ENCODE measurements around the gene NCF4. TPM values are rescaled to one million over a fixed set of nuclear protein-coding genes. Genes with fewer than 3 reads are reported as not detected.

NCF4 gene
- total and polyA plus RNA-seq, 9 of the 15 experiments (the other 6 are each of a cell fraction or from before 2014, with no cell fraction given), result 0.04 to 0.95 (median 0.33) TPM

GRCh38 chr22:36921309-36922104 lies 60.7 kb downstream of the NCF4 start (continued):
- no peak for TF ChIP-seq MCM3 (IDR thresholded peaks at IDR 0.05)
- TF ChIP-seq ZNF280A (IDR thresholded peaks at IDR 0.05; ENCODE audit: low read depth, partially characterized antibody), result no peak
- TF ChIP-seq ZBTB33 (CRISPR knock-in tag; IDR thresholded peaks at IDR 0.05), result no peak
- TF ChIP-seq ZBTB11 (CRISPR knock-in tag; IDR thresholded peaks at IDR 0.05), result no peak
- TF ChIP-seq ZNF282 (CRISPR knock-in tag; IDR thresholded peaks at IDR 0.05), result no peak
- TF ChIP-seq CTBP1 (IDR thresholded peaks at IDR 0.05; ENCODE audit: borderline replicate concordance), result no peak
- TF ChIP-seq ZNF830 (CRISPR knock-in tag; IDR thresholded peaks at IDR 0.05), result no peak
- TF ChIP-seq EWSR1 (IDR thresholded peaks at IDR 0.05; ENCODE audit: borderline replicate concordance, low read depth, partially characterized antibody), result no peak
- TF ChIP-seq DIDO1 (tag; IDR thresholded peaks at IDR 0.05; ENCODE audit: low read depth), result no peak

Data from K562 (cell line).